ENCODE data around the gene ABCD3. TPM values are rescaled to one million over a fixed set of nuclear protein-coding genes. Genes with fewer than 3 reads are reported as not detected.

Gene ABCD3
- total RNA-seq (2022; extraction: Qiagen RNA extraction) = 20.8 to 26.4 TPM (median 24.7 TPM) in 5 replicates

DNA sequence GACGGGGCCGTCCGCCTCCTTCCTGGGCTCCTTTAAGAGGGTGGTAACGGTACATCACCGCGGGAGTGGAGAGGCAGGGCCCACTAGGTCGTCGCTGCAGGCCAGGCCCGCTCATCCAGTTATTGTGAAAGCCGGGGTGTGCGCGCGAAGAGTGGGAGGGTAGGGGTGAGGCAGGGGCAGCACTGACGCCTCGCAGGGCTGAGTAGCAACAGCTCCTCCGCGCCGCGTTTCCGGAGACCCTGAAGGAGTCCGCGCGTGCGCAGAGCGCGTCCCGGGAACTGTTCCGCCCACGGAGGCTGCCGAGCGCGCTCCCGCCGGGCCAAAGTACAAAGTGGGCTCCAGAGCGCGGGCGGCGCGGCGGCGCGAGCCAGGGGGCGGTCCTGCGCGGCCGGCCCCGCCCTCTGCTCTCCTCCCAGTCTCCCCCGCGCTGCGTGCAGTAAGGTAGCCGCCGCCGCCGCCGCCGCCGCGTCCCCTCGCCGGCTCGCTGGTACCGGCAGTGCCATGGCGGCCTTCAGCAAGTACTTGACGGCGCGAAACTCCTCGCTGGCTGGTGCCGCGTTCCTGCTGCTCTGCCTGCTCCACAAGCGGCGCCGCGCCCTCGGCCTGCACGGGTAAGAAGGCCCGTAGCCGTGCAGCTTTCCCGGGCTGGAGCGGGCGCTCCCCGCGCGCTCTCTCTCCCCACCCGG, at the start of gene ABCD3:
Gene ABCD3 (plus strand): TSS at position 412 of the 686 bp plus-strand sequence. CDS start 90 bp downstream, at position 502.

DNA sequence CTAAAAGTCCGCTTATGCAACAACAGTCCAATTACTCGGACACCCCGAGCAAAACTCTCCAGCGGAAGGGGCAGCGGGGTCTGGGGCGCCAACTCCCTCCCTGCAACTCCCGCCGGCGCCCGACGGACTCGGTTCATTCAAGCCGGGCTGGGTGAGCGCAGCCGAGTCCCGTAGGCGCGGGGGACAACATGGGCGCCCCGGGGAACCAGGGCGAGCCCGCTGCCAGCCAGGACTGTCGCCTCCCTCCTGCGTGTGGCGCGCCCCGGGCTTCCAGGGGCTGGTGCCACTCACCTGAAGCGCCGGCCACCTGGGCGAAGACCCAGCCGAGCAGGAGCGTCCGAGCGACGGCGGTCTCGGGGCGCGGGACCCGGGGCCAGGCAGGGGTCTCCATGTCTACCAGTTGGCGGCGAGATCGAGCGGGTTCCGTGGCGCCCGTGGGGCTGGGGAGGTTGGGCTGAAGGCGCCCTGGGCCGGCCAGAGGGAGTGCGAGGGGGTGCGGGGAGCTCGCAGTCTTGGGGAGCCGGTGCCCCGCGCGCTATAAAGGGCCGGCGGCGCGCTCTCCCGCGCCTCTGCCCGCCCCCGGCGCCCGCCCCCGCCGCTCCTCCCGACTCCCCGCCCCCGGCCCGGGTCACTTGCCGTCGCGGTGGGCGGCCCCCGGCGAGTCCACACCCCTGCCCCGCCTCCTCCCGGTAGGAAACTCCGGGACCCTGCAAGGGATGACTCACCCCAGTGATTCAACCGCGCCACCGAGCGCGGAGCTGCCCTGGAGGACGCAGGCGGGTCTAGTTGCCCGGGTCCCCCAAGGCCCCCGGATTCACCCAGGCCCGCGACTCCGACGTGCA, 123.3 kb downstream of the ABCD3 start, which contains the start of gene F3:
Gene F3 (minus strand): TSS at position 514 of the 842 bp plus-strand sequence. CDS start 123 bp downstream, at position 391.

Other genes with a start within 250 kb of the ABCD3 start
- gene ARHGAP29, start 180.8 kb upstream of the ABCD3 start, total RNA-seq (2022; extraction: Qiagen RNA extraction) = 10.3 to 19.2 TPM (median 12.7 TPM) in 5 replicates
- gene F3, start 123.4 kb downstream of the ABCD3 start, total RNA-seq (2022; extraction: Qiagen RNA extraction) = 5.6 to 13.1 TPM (median 7.5 TPM) in 5 replicates

All from A549 treated with Hydrocortisone at 1 μM for 4 hours (cell line).